GM12878 (cell line): ENCODE measurements around the gene ATP1A1. TPM values are rescaled to one million over a fixed set of nuclear protein-coding genes. Genes with fewer than 3 reads are reported as not detected.
A peak's percentile ranks its signal among the peaks of the same experiment; 100 is the strongest.

ENCODE experiments used
- ATAC-seq: fragments of 200-7000 bp; cut with Tn5 transposase; 3 replicates; pipeline ENCODE4 v1.9.1; 2020; ENCODE audit warnings: mild to moderate bottlenecking, moderate library complexity
- BruUV-seq: library from RNA; stranded (reverse); fragments of 400-500 nt; replicated peaks from 2 replicates; lab custom pipeline; 2021; lab: Mats Ljungman, UMichigan
- CTCF ChIA-PET: fragments of 300-600 bp; sonication (Branson Sonifier 250); formaldehyde crosslinking; extraction: SDS; loops from one replicate; lab custom pipeline; 2021; ENCODE audit warnings: inconsistent platforms; lab: Yijun Ruan, JAX
- POLR2A ChIA-PET: fragments of 350-600 bp; formaldehyde crosslinking; extraction: SDS; loops from one replicate; lab custom pipeline; 2021; ENCODE audit warnings: inconsistent platforms; lab: Charles Lee
- RAD21 ChIA-PET: fragments of 300-600 bp; sonication (Branson Sonifier 250); formaldehyde crosslinking; loops from one replicate; lab custom pipeline; 2023; ENCODE audit warnings: antibody characterized with exemption; ENCODE audit not compliant: unreplicated experiment; lab: Charles Lee
- SMC1A ChIA-PET: fragments of 300-600 bp; sonication (Branson Sonifier 250); formaldehyde crosslinking; loops from one replicate; lab custom pipeline; 2023; ENCODE audit not compliant: unreplicated experiment, uncharacterized antibody; lab: Charles Lee
- DNase-seq: peaks from one replicate; pipeline ENCODE4 v3.0.0-alpha.2; 2011; ENCODE audit warnings: low read depth, low spot score
- FAIRE-seq: peaks from 3 replicates; lab custom pipeline; 2011; peaks lifted over from hg19 to GRCh38; lab: Jason Lieb, UNC
- H2AFZ ChIP-seq: 2 replicates; pipeline ENCODE4 v1.6.0; 2011; ENCODE audit warnings: low read depth, low read length, control low read depth; ENCODE audit not compliant: control insufficient read depth
- H3K27ac ChIP-seq: 2 replicates; pipeline ENCODE4 v1.5.1; 2011; ENCODE audit warnings: control low read depth; ENCODE audit not compliant: control insufficient read depth, insufficient read depth
- H3K27me3 ChIP-seq, 2 experiments: replicated peaks in 1 of 2; 2 replicates each; pipeline versions ENCODE4 v1.6.0 to v1.6.1; 2011; ENCODE audit warnings: low read length in 1 of 2; ENCODE audit not compliant: control insufficient read depth in 2 of 2, insufficient read depth in 2 of 2
- H3K36me3 ChIP-seq, 2 experiments: 2 replicates each; pipeline ENCODE4 v1.5.1; 2011; ENCODE audit warnings: low read length in 1 of 2; ENCODE audit not compliant: control insufficient read depth in 2 of 2, insufficient read depth in 2 of 2
- H3K4me1 ChIP-seq: 2 replicates; pipeline ENCODE4 v1.6.1; 2011; ENCODE audit warnings: mild to moderate bottlenecking, low read length, moderate library complexity, mixed read lengths; ENCODE audit not compliant: control insufficient read depth, insufficient read depth
- H3K4me2 ChIP-seq: 2 replicates; pipeline ENCODE4 v1.6.0; 2011; ENCODE audit warnings: control low read depth; ENCODE audit not compliant: control insufficient read depth, insufficient read depth
- H3K4me3 ChIP-seq: fragments of 200-600 bp; sonication (generic); 2 replicates; pipeline ENCODE4 v1.5.1; 2016
- H3K79me2 ChIP-seq: 2 replicates; pipeline ENCODE4 v1.6.0; 2011; ENCODE audit warnings: low read length; ENCODE audit not compliant: control insufficient read depth, insufficient read depth
- H3K9ac ChIP-seq: 2 replicates; pipeline ENCODE4 v1.8.0; 2011; ENCODE audit warnings: low read length, control low read depth, mixed read lengths; ENCODE audit not compliant: control insufficient read depth, insufficient read depth
- H3K9me3 ChIP-seq: replicated peaks from 3 replicates; pipeline ENCODE4 v1.5.1; 2011; ENCODE audit warnings: mild to moderate bottlenecking, low read length; ENCODE audit not compliant: control insufficient read depth, insufficient read depth
- H4K20me1 ChIP-seq: 2 replicates; pipeline ENCODE4 v1.6.0; 2011; ENCODE audit not compliant: control insufficient read depth, insufficient read depth
- CBX5 ChIP-seq: sonication (generic); IDR thresholded peaks from 2 replicates; pipeline ENCODE4 v1.6.1; 2016; ENCODE audit warnings: low read depth, moderate library complexity, mild to moderate bottlenecking, inconsistent platforms
- GABPA ChIP-seq: IDR thresholded peaks from 2 replicates; pipeline ENCODE4 v1.6.1; 2014; ENCODE audit warnings: antibody characterized with exemption, low read depth, mild to moderate bottlenecking, inconsistent platforms
- IRF4 ChIP-seq: IDR thresholded peaks from 2 replicates; pipeline ENCODE4 v1.6.1; 2011; ENCODE audit warnings: low read depth, low read length
- LARP7 ChIP-seq: fragments of 450-650 bp; IDR thresholded peaks from 2 replicates; pipeline ENCODE4 v1.6.1; 2017; ENCODE audit warnings: mild to moderate bottlenecking
- NFIC ChIP-seq: IDR thresholded peaks from 2 replicates; pipeline ENCODE4 v1.6.1; 2012; ENCODE audit warnings: low read depth, mild to moderate bottlenecking, inconsistent platforms, low read length, moderate library complexity
- POLR2A ChIP-seq: IDR thresholded peaks from 2 replicates; pipeline ENCODE4 v1.6.1; 2011; ENCODE audit warnings: low read depth, mild to moderate bottlenecking, low read length
- POU2F2 ChIP-seq: IDR thresholded peaks from 3 replicates; pipeline ENCODE4 v1.6.1; 2011; ENCODE audit warnings: low read depth, mild to moderate bottlenecking, low read length, borderline replicate concordance
- RAD21 ChIP-seq: IDR thresholded peaks from 2 replicates; pipeline ENCODE4 v1.6.1; 2011; ENCODE audit warnings: mild to moderate bottlenecking, low read depth, low read length, moderate library complexity; ENCODE audit not compliant: insufficient read depth
- TARDBP ChIP-seq: IDR thresholded peaks from 2 replicates; pipeline ENCODE4 v1.6.1; 2016; ENCODE audit warnings: borderline replicate concordance
- TBL1XR1 ChIP-seq: IDR thresholded peaks from 2 replicates; pipeline ENCODE4 v1.6.1; 2012; ENCODE audit warnings: low read depth, low read length, improper control_type of control experiment
- WGBS: methylation state at CpG from one replicate; pipeline ENCODE4 v1.1.6; 2016; ENCODE audit warnings: low lambda C conversion rate; ENCODE audit not compliant: insufficient replicate concordance, insufficient coverage; ENCODE audit errors: missing lambda C conversion rate; 5-methylcytosine and 5-hydroxymethylcytosine counted together
- in situ Hi-C: fragments of 300-500 bp; cut with MboI; formaldehyde crosslinking; loops from 9 replicates; pipeline ENCODE4 v1.14.3; 2018; ENCODE audit warnings: mixed read lengths
- intact Hi-C: fragments of 100-400 bp; cut with micrococcal nuclease; formaldehyde crosslinking; loops from one replicate; pipeline ENCODE4 v1.14.2; 2022; ENCODE audit not compliant: unreplicated experiment
- polyA plus RNA-seq, 11 experiments: library from polyadenylated mRNA; depleted of rRNA in 4 of 11; unstranded in 6 of 11; stranded (reverse) in 5 of 11; fragments of >200 nt; fragmentation: Nextera tagmentation in 4 of 11; fragmentation: Illumina TruSeq in 1 of 11; extraction: Ambion mirVana in 4 of 11; extraction: Trizol in 1 of 11; gene quantifications; 1 replicate in 1 of 11; 2 replicates in 10 of 11; pipeline versions ENCODE4 v1.2.1 to v1.2.3, GENCODE V29; 2011 to 2016; ENCODE audit warnings: inconsistent platforms in 2 of 11, missing spikeins in 2 of 11, low read depth in 1 of 11
- total RNA-seq, 4 experiments: library from RNA; depleted of rRNA in 3 of 4; stranded (reverse); fragments of >200 nt in 3 of 4; fragmentation: Illumina TruSeq in 1 of 4; extraction: Trizol in 1 of 4; gene quantifications; 2 replicates each; pipeline versions ENCODE4 v1.2.1 to v1.2.3, GENCODE V29; 2013 to 2021
- TF ChIP-seq, protein P1 (sequence below): fragments of 450-650 bp; IDR thresholded peaks from 2 replicates; pipeline ENCODE4 v1.6.1; 2017; ENCODE audit warnings: antibody characterized with exemption, mild to moderate bottlenecking, moderate library complexity
- TF ChIP-seq, protein P2 (sequence below): fragments of 450-650 bp; IDR thresholded peaks from 2 replicates; pipeline ENCODE4 v1.6.1; 2017; ENCODE audit warnings: mild to moderate bottlenecking, low read depth, inconsistent platforms; ENCODE audit not compliant: poor library complexity, severe bottlenecking

The ATP1A1 gene
- total and polyA plus RNA-seq, 10 of the 15 experiments (the other 5 are each of a cell fraction or from before 2014, with no cell fraction given) = 113 to 566 (median 313) TPM

DNA sequence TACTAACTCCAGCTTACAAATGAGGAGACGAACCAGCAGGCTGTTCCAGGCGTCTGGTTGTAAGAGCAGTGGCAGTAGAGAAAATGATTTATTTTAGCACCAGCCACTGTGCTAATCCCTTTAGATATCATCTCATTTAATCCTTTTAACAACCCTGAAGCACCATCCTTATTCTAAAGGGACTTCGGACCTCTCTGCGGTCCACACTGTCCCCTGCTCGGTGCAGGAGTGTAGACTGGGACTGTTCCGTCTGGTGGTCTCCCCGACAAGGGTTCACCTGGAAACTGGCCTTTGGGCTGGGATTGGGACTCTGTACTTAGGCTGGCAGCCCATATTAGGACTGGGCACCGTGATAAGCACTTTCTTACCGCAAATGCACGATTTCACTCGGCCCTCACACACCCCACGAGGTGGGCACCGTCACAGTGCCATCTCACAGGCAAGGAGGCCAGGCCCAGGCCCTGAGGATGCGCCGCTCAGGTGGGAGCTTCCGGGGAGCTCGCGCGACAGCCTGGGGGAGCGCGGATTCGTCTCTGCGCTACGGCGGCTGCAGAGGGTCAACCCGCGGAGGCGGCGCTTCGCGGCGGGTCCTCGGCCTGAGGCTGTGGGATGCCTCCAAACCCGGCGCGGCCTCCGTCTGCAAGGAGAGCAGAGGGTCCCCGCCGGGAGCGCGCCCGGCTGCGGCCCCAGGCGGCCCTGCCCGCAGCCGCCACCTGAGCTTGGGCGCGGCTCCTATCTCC is 45.2 kb downstream of the ATP1A1 start (continued):
- TF ChIP-seq IRF4 (0 out of 2 replicates have a peak, but pooled peaks have one; percentile 15), POU2F2 (peak; percentile 82; the same call in 2 of the 3 replicates)
- TF ChIP-seq, all 136 proteins: peak for 48

DNA sequence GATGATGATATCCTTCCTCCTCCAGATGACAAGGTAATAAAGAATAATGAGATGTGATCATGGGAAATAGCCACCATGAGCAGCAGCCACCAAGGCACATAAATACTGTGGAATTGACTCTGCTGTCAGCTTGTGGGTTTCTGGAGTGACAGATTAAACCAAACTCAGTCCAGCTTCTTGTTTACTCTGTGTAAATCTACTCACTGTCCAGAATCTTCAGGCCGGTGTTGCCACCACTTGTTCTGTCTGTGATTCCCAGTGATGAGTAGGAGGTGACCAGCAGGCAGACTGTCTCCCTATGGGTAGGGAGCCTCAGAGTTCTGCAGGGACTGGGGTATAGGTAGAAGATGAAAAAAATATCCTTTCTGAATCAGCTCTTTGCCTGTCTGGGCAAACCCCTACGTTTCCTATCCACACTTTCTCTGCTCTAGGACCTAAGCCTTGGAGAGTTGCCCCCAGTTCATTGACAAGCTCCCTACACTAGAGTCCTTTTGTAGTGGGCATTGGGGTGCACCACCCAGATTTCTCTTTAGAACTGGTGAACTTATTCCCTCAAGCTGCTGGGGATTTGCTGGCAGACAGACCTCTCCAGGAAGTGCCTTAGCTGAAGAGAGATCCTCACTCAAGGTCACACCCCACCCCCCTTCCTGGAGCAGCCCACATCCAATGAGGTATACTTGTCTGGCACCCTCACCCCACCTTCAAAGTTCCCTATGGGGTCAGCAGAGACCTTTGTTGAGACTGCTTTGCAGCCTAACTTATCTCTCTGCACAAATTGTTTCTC is 47.6 kb downstream of the ATP1A1 start:
- SMC1A ChIA-PET = interaction anchor here (1.1 to 3.8 kb wide), 4 partner anchors 11 to 50 kb away, joined by 3 to 9 read pairs (median 7); no protein-coding TSS in a partner anchor
- FAIRE-seq = no peak

More for the DNA sequence above, 47.6 kb downstream of the ATP1A1 start:
- ChIA-PET POLR2A (interaction anchor here (0.6 kb wide), 1 partner anchor 30 kb away, joined by 3 read pairs; no protein-coding TSS in a partner anchor), CTCF (interaction anchor here (0.9 to 3.8 kb wide), 4 partner anchors 9 to 79 kb away, joined by 3 to 17 read pairs (median 4); no protein-coding TSS in a partner anchor), RAD21 (interaction anchor here (1.0 kb wide), 2 partner anchors 18 to 64 kb away, joined by 3 read pairs; no protein-coding TSS in a partner anchor)
- Histone ChIP-seq H3K4me2 (no peak overlapping the region), H3K79me2 (peaks cover 13% of the 10 kb centered on the region), H3K4me1 (peaks cover 11% of the 10 kb centered on the region), H3K27me3 (no peaks in the 10 kb centered on the region), H3K9ac (no peak overlapping the region), H3K36me3 (no peaks in the 10 kb centered on the region), H4K20me1 (no peaks in the 10 kb centered on the region), H3K9me3 (no peaks in the 10 kb centered on the region), H3K27ac (no peak overlapping the region), H3K4me3 (no peak overlapping the region), H2AFZ (no peak overlapping the region)
- ATAC-seq (no peak), DNase-seq (no peak)
- WGBS = 64% methylated on average over 2 of the region's 2 CpGs
- intact Hi-C loops = no loop called here
- in situ Hi-C loops = no loop called here
- no TSS peak for BruUV-seq
- TF ChIP-seq GABPA (no peak), LARP7 (no peak), TARDBP (no peak), IRF4 (no peak), POLR2A (no peak), RAD21 (no peak), NFIC (no peak), TBL1XR1 (no peak), CBX5 (no peak)
- TF ChIP-seq, protein P1, sequence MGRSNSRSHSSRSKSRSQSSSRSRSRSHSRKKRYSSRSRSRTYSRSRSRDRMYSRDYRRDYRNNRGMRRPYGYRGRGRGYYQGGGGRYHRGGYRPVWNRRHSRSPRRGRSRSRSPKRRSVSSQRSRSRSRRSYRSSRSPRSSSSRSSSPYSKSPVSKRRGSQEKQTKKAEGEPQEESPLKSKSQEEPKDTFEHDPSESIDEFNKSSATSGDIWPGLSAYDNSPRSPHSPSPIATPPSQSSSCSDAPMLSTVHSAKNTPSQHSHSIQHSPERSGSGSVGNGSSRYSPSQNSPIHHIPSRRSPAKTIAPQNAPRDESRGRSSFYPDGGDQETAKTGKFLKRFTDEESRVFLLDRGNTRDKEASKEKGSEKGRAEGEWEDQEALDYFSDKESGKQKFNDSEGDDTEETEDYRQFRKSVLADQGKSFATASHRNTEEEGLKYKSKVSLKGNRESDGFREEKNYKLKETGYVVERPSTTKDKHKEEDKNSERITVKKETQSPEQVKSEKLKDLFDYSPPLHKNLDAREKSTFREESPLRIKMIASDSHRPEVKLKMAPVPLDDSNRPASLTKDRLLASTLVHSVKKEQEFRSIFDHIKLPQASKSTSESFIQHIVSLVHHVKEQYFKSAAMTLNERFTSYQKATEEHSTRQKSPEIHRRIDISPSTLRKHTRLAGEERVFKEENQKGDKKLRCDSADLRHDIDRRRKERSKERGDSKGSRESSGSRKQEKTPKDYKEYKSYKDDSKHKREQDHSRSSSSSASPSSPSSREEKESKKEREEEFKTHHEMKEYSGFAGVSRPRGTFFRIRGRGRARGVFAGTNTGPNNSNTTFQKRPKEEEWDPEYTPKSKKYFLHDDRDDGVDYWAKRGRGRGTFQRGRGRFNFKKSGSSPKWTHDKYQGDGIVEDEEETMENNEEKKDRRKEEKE = no peak
- TF ChIP-seq, protein P2, sequence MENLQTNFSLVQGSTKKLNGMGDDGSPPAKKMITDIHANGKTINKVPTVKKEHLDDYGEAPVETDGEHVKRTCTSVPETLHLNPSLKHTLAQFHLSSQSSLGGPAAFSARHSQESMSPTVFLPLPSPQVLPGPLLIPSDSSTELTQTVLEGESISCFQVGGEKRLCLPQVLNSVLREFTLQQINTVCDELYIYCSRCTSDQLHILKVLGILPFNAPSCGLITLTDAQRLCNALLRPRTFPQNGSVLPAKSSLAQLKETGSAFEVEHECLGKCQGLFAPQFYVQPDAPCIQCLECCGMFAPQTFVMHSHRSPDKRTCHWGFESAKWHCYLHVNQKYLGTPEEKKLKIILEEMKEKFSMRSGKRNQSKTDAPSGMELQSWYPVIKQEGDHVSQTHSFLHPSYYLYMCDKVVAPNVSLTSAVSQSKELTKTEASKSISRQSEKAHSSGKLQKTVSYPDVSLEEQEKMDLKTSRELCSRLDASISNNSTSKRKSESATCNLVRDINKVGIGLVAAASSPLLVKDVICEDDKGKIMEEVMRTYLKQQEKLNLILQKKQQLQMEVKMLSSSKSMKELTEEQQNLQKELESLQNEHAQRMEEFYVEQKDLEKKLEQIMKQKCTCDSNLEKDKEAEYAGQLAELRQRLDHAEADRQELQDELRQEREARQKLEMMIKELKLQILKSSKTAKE = no peak
- TF ChIP-seq, all 136 proteins: peak for 0
